22Rv1 (cell line): ENCODE results near the gene SLC25A6.

Experiments used
- ZFX ChIP-seq: fragments of 450-650 bp; IDR thresholded peaks from 2 replicates; pipeline ENCODE4 v1.6.1; 2017; ENCODE audit warnings: antibody characterized with exemption, borderline replicate concordance
- TF ChIP-seq, protein P1 (sequence below): fragments of 450-650 bp; IDR thresholded peaks from 2 replicates; pipeline ENCODE4 v1.5.1; 2017; ENCODE audit warnings: mild to moderate bottlenecking

GRCh38 chrX:1425381-1425780, 33.5 kb upstream of the SLC25A6 start:
- TF ChIP-seq, protein P1, sequence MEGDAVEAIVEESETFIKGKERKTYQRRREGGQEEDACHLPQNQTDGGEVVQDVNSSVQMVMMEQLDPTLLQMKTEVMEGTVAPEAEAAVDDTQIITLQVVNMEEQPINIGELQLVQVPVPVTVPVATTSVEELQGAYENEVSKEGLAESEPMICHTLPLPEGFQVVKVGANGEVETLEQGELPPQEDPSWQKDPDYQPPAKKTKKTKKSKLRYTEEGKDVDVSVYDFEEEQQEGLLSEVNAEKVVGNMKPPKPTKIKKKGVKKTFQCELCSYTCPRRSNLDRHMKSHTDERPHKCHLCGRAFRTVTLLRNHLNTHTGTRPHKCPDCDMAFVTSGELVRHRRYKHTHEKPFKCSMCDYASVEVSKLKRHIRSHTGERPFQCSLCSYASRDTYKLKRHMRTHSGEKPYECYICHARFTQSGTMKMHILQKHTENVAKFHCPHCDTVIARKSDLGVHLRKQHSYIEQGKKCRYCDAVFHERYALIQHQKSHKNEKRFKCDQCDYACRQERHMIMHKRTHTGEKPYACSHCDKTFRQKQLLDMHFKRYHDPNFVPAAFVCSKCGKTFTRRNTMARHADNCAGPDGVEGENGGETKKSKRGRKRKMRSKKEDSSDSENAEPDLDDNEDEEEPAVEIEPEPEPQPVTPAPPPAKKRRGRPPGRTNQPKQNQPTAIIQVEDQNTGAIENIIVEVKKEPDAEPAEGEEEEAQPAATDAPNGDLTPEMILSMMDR: no peak
- TF ChIP-seq ZFX: no peak
